GM06990 (cell line): ENCODE data around the gene CAMTA1.

Source experiments
- DNase-seq: peaks from one replicate; pipeline ENCODE4 v3.0.0-alpha.2; 2011; ENCODE audit not compliant: insufficient read length; ENCODE audit errors: extremely low read depth
- H3K27me3 ChIP-seq: replicated peaks from 2 replicates; pipeline ENCODE4 v1.6.0; 2011; ENCODE audit warnings: low read length; ENCODE audit not compliant: control insufficient read depth, insufficient read depth
- H3K36me3 ChIP-seq: 2 replicates; pipeline ENCODE4 v1.5.1; 2011; ENCODE audit warnings: low read length; ENCODE audit not compliant: control insufficient read depth, insufficient read depth
- H3K4me3 ChIP-seq: replicated peaks from 2 replicates; pipeline ENCODE4 v1.5.1; 2011; ENCODE audit warnings: low read depth, mild to moderate bottlenecking, control low read depth, low read length
- CTCF ChIP-seq: IDR thresholded peaks from 2 replicates; pipeline ENCODE4 v1.5.1; 2011; ENCODE audit warnings: low read length, control low read depth, mild to moderate bottlenecking, inconsistent platforms; ENCODE audit not compliant: insufficient read depth, poor library complexity, severe bottlenecking

The CAMTA1 gene

GRCh38 chr1:6996371-6996770, 211.1 kb downstream of the CAMTA1 start:
- no peaks in the 10 kb centered on the region; the same call in 1 of the 2 replicates for H3K27me3 ChIP-seq
- no peak for DNase-seq
- no peak overlapping the region for H3K4me3 ChIP-seq
- H3K36me3 ChIP-seq = no peaks in the 10 kb centered on the region
- no peak for TF ChIP-seq CTCF

GRCh38 chr1:6996866-6997265, 211.6 kb downstream of the CAMTA1 start:
- Histone ChIP-seq H3K36me3 (no peaks in the 10 kb centered on the region), H3K4me3 (no peak overlapping the region), H3K27me3 (no peaks in the 10 kb centered on the region; the same call in 1 of the 2 replicates)
- no peak for DNase-seq
- no peak for TF ChIP-seq CTCF

- Histone ChIP-seq H3K4me3 (no peak overlapping the region), H3K27me3 (no peaks in the 10 kb centered on the region), H3K36me3 (no peaks in the 10 kb centered on the region)
- TF ChIP-seq CTCF = no peak
- no peak for DNase-seq
Measured at GRCh38 chr1:6998267-6998666, 213.0 kb downstream of the CAMTA1 start.

- Histone ChIP-seq H3K36me3 (no peaks in the 10 kb centered on the region), H3K4me3 (no peak overlapping the region), H3K27me3 (no peaks in the 10 kb centered on the region)
- DNase-seq = no peak
- no peak for TF ChIP-seq CTCF
Measured at GRCh38 chr1:6999826-7000225, 214.6 kb downstream of the CAMTA1 start.

GRCh38 chr1:7000720-7001119, 215.5 kb downstream of the CAMTA1 start:
- no peaks in the 10 kb centered on the region; the same call in 1 of the 2 replicates for H3K27me3 ChIP-seq
- no peaks in the 10 kb centered on the region for H3K36me3 ChIP-seq
- DNase-seq = no peak
- no peak for TF ChIP-seq CTCF
- no peak overlapping the region for H3K4me3 ChIP-seq

- Histone ChIP-seq H3K27me3 (no peaks in the 10 kb centered on the region; the same call in 1 of the 2 replicates), H3K4me3 (no peak overlapping the region), H3K36me3 (no peaks in the 10 kb centered on the region)
- no peak for TF ChIP-seq CTCF
- no peak for DNase-seq
Measured at GRCh38 chr1:7002728-7003127, 217.5 kb downstream of the CAMTA1 start.
